Astrocyte of the cerebellum (primary cell): Measurements from ENCODE around the gene C19orf47.

Experiments
- DNase-seq: peaks from one replicate; pipeline ENCODE4 v3.0.0-alpha.2; 2011; ENCODE audit warnings: low read depth
- H3K4me3 ChIP-seq: 2 replicates; pipeline ENCODE4 v1.5.1; 2011; ENCODE audit warnings: mild to moderate bottlenecking, low read depth, low read length, moderate library complexity
- CTCF ChIP-seq: IDR thresholded peaks from 2 replicates; pipeline ENCODE4 v1.5.1; 2012; ENCODE audit warnings: low read length, low read depth, moderate library complexity, mild to moderate bottlenecking; ENCODE audit errors: missing control alignments
- in situ Hi-C: cut with HindIII; loops from 2 replicates; pipeline ENCODE4 v1.10.0; 2017; ENCODE audit warnings: low sequenced_read_pairs

The C19orf47 gene

GRCh38 chr19:40279761-40280607 lies 68.2 kb downstream of the C19orf47 start:
- in situ Hi-C loops = no loop called here
- no peak for TF ChIP-seq CTCF
- DNase-seq = no peak
- no peak overlapping the region for H3K4me3 ChIP-seq

- no peak overlapping the region for H3K4me3 ChIP-seq
Measured at GRCh38 chr19:40279120-40279551, 69.1 kb downstream of the C19orf47 start.

GRCh38 chr19:40278361-40279035 lies 69.7 kb downstream of the C19orf47 start:
- H3K4me3 ChIP-seq = no peak overlapping the region
- in situ Hi-C loops = no loop called here
- no peak for TF ChIP-seq CTCF
- no peak for DNase-seq

More at GRCh38 chr19:40279120-40279551, 69.1 kb downstream of the C19orf47 start:
- DNase-seq = no peak
- in situ Hi-C loops = no loop called here
- TF ChIP-seq CTCF = no peak

GRCh38 chr19:40277356-40278059 lies 70.7 kb downstream of the C19orf47 start:
- H3K4me3 ChIP-seq = no peak overlapping the region
- TF ChIP-seq CTCF = no peak
- no peak for DNase-seq
- in situ Hi-C loops = no loop called here

GRCh38 chr19:40274585-40275544 lies 73.3 kb downstream of the C19orf47 start:
- TF ChIP-seq CTCF = no peak
- in situ Hi-C loops = no loop called here
- no peak for DNase-seq
- no peak overlapping the region for H3K4me3 ChIP-seq
